ENCODE results near the gene CTNNA3.

- no peak for TF ChIP-seq CTCF (IDR thresholded peaks at IDR 0.05)
- TF ChIP-seq POLR2A (IDR thresholded peaks at IDR 0.05), result no peak
- no peak for TF ChIP-seq POLR2AphosphoS5 (IDR thresholded peaks at IDR 0.05)
- TF ChIP-seq EP300 (IDR thresholded peaks at IDR 0.05; ENCODE audit: low read depth), result no peak
Measured at GRCh38 chr10:66366163-66366562, 1329.8 kb downstream of the CTNNA3 start.
